Testis (tissue), 2 donors: Measurements from ENCODE around the gene TMEM201.

Source experiments
- POLR2A ChIP-seq: fragments of 450-650 bp; IDR thresholded peaks from one replicate; pipeline ENCODE4 v1.6.1; 2017; ENCODE audit warnings: antibody characterized with exemption, mild to moderate bottlenecking, moderate library complexity
- TF ChIP-seq, protein P1 (sequence below), 3 experiments: fragments of 450-650 bp in 2 of 3; fragments of 200-600 bp in 1 of 3; sonication (generic) in 1 of 3; IDR thresholded peaks; one replicate each; pipeline ENCODE4 v1.5.1; 2016 to 2019; ENCODE audit warnings: antibody characterized with exemption in 3 of 3, mild to moderate bottlenecking in 2 of 3, moderate library complexity in 1 of 3

- TF ChIP-seq, protein P1, sequence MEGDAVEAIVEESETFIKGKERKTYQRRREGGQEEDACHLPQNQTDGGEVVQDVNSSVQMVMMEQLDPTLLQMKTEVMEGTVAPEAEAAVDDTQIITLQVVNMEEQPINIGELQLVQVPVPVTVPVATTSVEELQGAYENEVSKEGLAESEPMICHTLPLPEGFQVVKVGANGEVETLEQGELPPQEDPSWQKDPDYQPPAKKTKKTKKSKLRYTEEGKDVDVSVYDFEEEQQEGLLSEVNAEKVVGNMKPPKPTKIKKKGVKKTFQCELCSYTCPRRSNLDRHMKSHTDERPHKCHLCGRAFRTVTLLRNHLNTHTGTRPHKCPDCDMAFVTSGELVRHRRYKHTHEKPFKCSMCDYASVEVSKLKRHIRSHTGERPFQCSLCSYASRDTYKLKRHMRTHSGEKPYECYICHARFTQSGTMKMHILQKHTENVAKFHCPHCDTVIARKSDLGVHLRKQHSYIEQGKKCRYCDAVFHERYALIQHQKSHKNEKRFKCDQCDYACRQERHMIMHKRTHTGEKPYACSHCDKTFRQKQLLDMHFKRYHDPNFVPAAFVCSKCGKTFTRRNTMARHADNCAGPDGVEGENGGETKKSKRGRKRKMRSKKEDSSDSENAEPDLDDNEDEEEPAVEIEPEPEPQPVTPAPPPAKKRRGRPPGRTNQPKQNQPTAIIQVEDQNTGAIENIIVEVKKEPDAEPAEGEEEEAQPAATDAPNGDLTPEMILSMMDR (IDR thresholded peaks at IDR 0.05): no peak
- no peak for TF ChIP-seq POLR2A
These were observed 57.3 kb downstream of the TMEM201 start for GRCh38 chr1:9646037-9646436.
